WERI-Rb-1 (cell line): Measurements from ENCODE around the gene SMARCE1.

Source experiments
- DNase-seq: peaks from one replicate; pipeline ENCODE4 v3.0.0-alpha.2; 2020
- H3K27ac ChIP-seq: fragments of 250-450 bp; sonication (Bioruptor Pico); 2 replicates; pipeline ENCODE4 v1.5.1; 2020; ENCODE audit warnings: mild to moderate bottlenecking, moderate library complexity
- H3K27me3 ChIP-seq: fragments of 250-450 bp; sonication (Bioruptor Pico); 2 replicates; pipeline ENCODE4 v1.5.1; 2021; ENCODE audit warnings: mild to moderate bottlenecking, low read depth, moderate library complexity; ENCODE audit not compliant: insufficient read depth, severe bottlenecking
- H3K36me3 ChIP-seq: fragments of 250-450 bp; sonication (Bioruptor Pico); 2 replicates; pipeline ENCODE4 v1.5.1; 2020; ENCODE audit warnings: mild to moderate bottlenecking, moderate library complexity
- H3K4me3 ChIP-seq: 2 replicates; pipeline ENCODE4 v1.5.1; 2011; ENCODE audit warnings: low read depth, mild to moderate bottlenecking, control low read depth, low read length
- H3K9me3 ChIP-seq: fragments of 250-450 bp; sonication (Bioruptor Pico); 2 replicates; pipeline ENCODE4 v1.5.1; 2021; ENCODE audit warnings: mild to moderate bottlenecking, moderate library complexity; ENCODE audit not compliant: severe bottlenecking
- CTCF ChIP-seq: IDR thresholded peaks from 2 replicates; pipeline ENCODE4 v1.5.1; 2011; ENCODE audit warnings: low read depth, mild to moderate bottlenecking, control low read depth, inconsistent platforms, low read length

The SMARCE1 gene

GRCh38 chr17:40600486-40601046, 47.1 kb downstream of the SMARCE1 start:
- Histone ChIP-seq H3K36me3 (no peaks in the 10 kb centered on the region), H3K27ac (no peak overlapping the region), H3K27me3 (peaks cover 25% of the 10 kb centered on the region), H3K4me3 (no peak overlapping the region), H3K9me3 (peaks cover 6% of the 10 kb centered on the region)
- TF ChIP-seq CTCF: no peak
- no peak for DNase-seq

DNA sequence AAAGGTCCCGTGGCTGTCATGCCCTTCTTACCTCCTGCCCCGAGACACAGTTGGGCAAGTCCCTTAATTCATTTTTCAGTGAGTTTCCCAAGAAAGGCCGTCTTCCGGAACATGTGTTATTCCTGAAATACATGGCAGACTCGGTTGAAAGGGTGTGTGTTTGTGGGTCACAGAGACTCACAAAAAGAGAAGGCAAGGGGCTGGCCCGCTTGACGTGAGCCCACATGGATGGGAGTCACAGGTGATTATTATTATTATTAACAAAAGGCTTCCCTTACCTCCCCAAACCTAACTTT, 48.2 kb downstream of the SMARCE1 start:
- no peak for TF ChIP-seq CTCF
- Histone ChIP-seq H3K4me3 (no peak overlapping the region), H3K36me3 (no peaks in the 10 kb centered on the region), H3K27me3 (peaks cover 19% of the 10 kb centered on the region), H3K9me3 (peaks cover 6% of the 10 kb centered on the region), H3K27ac (no peak overlapping the region)
- DNase-seq: no peak

DNA sequence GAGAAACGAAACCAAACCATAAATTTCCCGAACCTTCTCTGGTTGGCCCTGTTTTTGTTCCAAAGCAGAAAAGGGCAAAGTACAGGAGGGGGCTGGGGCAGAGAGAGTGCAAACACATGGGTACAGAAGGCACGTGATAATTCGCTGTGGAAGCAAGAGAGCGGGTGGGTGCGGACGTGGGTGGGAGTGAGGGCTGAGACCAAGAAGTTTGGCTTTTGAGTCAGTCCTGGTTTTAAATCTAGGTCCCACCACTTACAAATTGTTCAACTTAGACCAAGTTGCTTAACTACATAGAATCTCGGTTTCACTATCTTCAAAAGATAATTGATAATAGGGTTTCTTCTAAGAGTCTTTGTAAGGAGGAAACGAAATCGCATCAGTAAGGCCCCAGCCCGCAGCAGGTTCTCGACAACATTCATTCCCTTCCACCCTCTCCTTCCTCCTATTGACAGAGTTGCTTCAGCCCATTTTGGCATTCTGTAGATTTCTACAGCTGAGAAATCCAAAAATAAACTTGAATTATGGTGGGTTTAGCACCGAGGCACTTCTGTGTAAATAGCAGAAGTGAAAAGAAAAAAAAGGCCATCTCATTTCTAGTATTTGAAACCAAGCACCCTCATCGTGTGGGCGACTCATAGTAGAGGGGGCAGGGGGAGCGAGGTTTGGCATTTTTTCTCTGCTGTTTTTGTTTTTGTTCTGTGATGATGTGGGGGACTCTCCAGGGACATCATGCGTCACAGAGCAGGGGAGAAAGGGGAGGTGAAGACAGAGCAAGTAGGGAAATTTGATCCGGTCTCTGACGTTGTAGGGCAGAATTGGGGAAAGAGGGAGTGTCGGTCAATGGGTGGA, 48.8 kb downstream of the SMARCE1 start:
- H3K4me3 ChIP-seq: no peak overlapping the region
- H3K27ac ChIP-seq: no peak overlapping the region
- H3K36me3 ChIP-seq: no peaks in the 10 kb centered on the region
- peaks cover 6% of the 10 kb centered on the region for H3K9me3 ChIP-seq
- no peak for TF ChIP-seq CTCF
- peaks cover 19% of the 10 kb centered on the region for H3K27me3 ChIP-seq
- no peak for DNase-seq

GRCh38 chr17:40598301-40598618, 49.4 kb downstream of the SMARCE1 start:
- H3K36me3 ChIP-seq: no peaks in the 10 kb centered on the region
- H3K27ac ChIP-seq: no peak overlapping the region
- H3K27me3 ChIP-seq: peaks cover 16% of the 10 kb centered on the region
- DNase-seq: no peak
- H3K9me3 ChIP-seq: peaks cover 6% of the 10 kb centered on the region
- H3K4me3 ChIP-seq: no peak overlapping the region
- TF ChIP-seq CTCF: no peak

DNA sequence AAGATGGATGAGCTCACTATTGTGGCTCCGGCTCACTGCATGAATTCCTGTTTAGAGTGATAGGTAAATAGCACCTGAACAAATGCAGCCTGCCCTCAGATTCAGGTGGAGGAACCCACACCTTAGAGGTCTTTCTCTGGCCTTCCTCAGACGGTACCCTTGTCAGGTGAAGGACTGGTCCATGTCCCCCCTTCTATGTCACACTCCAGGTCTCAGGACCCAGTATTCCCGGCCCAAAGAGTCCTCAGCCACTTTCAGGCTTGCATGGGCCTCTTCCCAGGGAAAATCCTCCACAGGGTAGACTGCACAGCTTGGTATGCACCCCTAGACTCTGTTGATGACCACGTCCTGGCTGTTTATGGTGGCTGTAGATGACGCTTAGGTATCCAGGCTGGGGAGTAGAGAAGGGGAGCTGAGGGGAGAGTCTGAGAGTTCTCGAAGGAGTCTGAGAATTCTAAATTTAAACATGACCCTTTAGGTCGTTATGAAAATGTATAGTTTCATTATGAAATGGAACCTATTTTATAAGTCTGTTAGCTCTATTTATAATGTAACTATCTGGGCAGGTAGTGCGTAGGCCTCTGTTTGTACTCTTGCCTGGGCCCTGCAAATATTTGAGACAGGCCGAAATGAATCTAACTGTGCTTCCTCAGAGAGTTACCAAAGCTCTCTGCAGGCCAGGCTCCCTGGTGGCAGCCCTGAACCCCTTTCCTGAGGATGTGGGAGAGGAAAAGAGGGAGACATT, 49.9 kb downstream of the SMARCE1 start:
- H3K27ac ChIP-seq: no peak overlapping the region
- no peak for TF ChIP-seq CTCF
- no peak for DNase-seq
- peaks cover 6% of the 10 kb centered on the region for H3K9me3 ChIP-seq
- H3K36me3 ChIP-seq: no peaks in the 10 kb centered on the region
- H3K4me3 ChIP-seq: no peak overlapping the region
- H3K27me3 ChIP-seq: peaks cover 17% of the 10 kb centered on the region
